A172 (cell line): Measurements from ENCODE around the gene YJEFN3. TPM values are rescaled to one million over a fixed set of nuclear protein-coding genes. Genes with fewer than 3 reads are reported as not detected.

ENCODE experiments used
- DNase-seq: peaks from one replicate; pipeline ENCODE4 v3.0.0-alpha.2; 2015; ENCODE audit warnings: low spot score
- total RNA-seq: library from RNA; depleted of rRNA; stranded (reverse); fragments of >200 nt; shearing (Covaris generic); gene quantifications from 2 replicates; pipeline ENCODE4 v1.2.3, GENCODE V29; 2014

The YJEFN3 gene
- total RNA-seq, 1 experiment from 2014 or later = 0.62 TPM

GRCh38 chr19:19517235-19517619 lies 11.5 kb upstream of the YJEFN3 start:
- DNase-seq = no peak

DNA sequence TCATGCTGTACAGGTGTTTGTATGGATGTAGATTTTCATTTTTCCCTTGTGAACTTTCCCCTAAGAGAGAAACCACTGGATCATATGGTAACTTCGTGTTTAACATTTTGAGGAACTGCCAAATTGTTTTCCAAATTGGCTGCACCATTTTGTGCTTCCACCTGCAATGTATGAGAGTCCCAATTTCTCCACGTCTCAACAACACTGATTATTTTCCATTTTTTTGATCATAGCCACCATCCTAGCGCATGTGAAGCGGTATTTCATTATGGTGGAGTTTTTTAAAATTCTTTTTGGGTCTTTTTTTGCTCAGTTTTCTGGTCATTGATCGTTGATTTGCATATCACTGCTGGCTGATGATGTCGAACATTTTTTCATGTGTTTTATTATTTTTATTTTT lies 7.7 kb upstream of the YJEFN3 start:
- no peak for DNase-seq

- DNase-seq = no peak
These were observed 5.5 kb upstream of the YJEFN3 start for GRCh38 chr19:19523177-19523576.

- DNase-seq = no peak
These were observed 4.7 kb upstream of the YJEFN3 start for GRCh38 chr19:19524053-19524452.

DNA sequence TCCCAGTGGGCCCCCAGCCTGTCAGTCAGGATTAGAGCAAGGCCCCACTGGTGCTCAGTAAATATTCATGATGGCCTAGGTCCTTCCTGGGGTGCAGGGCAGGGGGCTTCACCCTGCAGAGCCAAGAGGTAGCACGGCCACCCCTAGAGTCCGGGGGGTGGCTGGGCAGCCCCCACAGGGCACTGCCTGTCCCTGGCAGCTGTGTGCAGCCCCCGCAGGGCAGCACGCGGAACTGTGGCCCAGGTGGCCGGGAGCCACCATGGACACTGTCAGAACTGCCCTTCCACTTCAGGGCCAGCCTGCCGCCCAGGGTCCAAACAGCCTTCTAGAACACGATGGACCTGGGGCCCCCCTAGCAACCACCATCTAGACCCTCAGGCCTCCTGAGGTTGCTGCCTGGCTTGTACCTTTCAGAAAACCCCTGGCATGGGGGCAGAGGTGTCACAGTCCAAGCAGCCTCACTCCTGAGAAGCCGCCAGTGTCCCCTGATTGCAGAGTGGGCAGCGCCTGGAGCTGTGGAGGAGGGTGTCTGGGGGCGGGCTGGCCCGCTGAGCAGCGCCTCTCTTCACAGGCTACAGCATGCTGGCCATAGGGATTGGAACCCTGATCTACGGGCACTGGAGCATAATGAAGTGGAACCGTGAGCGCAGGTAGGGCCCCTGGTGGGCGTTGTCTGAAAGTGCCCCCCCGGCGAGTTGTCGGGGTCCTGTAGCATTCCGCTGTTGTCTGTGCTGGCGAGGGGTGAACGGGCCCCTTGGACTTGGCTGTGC lies 2.9 kb upstream of the YJEFN3 start:
- no peak for DNase-seq

GRCh38 chr19:19526581-19527370 lies 1.9 kb upstream of the YJEFN3 start:
- DNase-seq = no peak

GRCh38 chr19:19527371-19527656 lies 1.4 kb upstream of the YJEFN3 start:
- no peak for DNase-seq

DNA sequence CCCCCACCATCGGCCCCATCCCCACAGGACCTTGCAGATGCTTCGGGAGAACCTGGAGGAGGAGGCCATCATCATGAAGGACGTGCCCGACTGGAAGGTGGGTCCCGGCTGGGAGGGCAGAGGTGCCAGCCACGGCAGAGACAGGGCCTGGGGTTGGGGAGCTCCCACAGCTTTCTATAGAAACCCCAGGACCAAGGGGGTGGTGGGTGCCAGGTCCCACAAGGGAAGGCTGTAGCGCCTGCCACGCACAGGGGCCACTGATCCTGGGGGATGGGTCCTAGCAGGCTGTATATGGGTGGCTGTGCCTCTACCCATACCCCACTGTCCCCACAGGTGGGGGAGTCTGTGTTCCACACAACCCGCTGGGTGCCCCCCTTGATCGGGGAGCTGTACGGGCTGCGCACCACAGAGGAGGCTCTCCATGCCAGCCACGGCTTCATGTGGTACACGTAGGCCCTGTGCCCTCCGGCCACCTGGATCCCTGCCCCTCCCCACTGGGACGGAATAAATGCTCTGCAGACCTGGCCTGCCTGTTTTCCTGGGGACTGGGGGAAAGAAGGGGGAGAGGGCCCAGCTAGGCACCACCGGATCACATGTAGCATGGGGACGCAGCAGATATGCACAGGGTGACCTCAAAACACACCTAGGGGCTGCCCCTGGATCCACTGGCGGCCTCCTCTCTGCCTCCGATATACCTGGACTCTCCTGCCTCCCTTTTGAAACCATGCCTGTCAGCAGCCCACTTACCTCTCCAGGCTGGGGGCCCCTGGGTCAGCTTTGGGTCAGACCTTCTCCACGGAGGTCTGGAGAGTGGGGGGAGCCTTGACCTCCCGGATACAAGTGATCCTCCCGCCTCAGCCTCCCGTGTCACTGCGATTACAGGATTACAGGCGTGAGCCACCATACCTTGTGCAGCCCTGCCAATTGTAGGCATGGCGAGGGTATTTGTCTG lies 761 bp upstream of the YJEFN3 start:
- no peak for DNase-seq

DNA sequence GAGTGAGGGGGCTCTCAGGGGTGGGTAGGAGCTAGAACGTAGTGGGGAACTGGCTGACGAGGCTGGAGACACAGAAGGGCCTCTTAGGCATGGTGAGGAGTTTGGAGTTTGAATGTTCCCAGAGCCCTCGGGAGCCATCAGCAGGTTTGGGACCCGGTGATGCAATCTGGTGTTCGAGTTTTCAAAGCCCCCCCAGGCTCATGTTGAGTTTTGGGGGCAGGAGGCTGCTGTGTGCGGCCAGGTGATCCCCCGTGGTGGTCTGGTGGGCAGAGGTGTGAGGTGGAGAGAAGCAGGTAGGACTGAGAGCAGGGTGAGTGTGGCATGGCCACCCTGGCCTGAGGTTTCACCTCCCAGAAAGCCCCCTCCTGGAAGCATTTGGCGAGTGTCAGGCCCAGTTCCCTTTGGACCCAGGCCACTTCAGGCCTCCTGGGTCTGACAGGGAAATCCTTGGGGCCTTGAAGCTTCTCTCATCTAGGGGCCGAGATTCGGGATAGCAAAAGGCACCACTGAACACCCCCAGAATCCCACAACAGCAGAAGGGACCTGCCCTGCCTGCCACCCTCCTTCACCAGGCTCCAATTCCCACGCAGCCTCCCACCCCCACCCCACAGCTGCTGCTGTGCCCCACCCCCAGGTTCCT lies 1.2 kb downstream of the YJEFN3 start:
- no peak for DNase-seq

DNA sequence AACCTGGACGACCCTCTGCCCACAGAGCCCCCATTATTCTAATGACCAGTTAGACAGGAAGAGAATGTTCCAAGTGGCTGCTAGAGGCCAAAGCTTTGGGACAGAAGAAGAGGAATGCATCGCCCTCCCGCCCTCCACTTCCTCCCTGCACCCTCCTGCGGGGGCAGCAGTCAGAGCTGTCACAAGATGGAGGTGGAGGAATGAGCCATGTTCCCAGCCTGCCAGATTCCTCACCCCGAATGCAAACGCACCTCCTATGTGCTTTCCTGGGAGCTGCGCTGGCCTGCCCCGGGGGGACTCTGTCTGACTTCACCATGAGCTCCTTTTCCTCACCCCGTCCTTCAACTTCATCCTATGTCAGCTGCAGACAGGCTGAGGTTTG lies 1.7 kb downstream of the YJEFN3 start:
- DNase-seq = no peak

- no peak for DNase-seq
These were observed 2.2 kb downstream of the YJEFN3 start for GRCh38 chr19:19530889-19531288.

- peak; percentile 34 for DNase-seq
These were observed 3.5 kb downstream of the YJEFN3 start for GRCh38 chr19:19531951-19532805.

GRCh38 chr19:19532806-19533701 lies 4.3 kb downstream of the YJEFN3 start:
- no peak for DNase-seq

- DNase-seq = no peak
These were observed 5.1 kb downstream of the YJEFN3 start for GRCh38 chr19:19533841-19534240.

DNA sequence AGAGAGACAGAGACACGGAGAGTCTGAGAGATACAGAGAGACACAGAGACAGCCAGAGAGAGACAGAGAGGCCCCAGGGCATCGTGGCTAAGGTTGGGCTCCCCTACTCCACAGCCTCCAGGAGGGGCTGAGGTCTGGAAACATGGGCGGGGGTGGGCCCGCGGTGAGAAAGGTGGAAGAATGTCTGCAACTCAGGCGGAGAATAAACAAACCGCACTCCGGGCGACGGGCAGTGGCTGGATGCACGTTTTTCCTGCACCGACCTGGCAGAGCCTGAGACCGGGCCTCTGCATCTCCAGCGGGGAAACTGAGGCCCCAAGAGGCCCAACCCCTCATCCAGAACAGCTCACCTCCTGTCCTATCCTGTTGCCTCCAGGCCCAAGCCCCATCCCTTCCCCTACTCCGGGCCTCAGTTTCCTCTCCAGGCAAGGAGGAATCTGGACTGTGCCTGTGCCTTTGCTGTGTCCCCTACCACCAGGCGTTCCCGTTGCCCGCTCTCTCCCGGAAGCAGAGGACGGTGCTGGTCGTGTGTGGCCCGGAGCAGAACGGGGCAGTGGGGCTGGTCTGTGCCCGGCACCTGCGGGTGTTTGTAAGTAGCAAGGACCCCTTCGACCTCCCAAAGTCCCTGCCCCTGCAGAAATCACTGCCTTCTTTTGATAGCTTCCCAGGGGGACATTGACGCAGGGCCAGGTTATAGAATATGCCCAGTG lies 6.0 kb downstream of the YJEFN3 start:
- no peak for DNase-seq

DNA sequence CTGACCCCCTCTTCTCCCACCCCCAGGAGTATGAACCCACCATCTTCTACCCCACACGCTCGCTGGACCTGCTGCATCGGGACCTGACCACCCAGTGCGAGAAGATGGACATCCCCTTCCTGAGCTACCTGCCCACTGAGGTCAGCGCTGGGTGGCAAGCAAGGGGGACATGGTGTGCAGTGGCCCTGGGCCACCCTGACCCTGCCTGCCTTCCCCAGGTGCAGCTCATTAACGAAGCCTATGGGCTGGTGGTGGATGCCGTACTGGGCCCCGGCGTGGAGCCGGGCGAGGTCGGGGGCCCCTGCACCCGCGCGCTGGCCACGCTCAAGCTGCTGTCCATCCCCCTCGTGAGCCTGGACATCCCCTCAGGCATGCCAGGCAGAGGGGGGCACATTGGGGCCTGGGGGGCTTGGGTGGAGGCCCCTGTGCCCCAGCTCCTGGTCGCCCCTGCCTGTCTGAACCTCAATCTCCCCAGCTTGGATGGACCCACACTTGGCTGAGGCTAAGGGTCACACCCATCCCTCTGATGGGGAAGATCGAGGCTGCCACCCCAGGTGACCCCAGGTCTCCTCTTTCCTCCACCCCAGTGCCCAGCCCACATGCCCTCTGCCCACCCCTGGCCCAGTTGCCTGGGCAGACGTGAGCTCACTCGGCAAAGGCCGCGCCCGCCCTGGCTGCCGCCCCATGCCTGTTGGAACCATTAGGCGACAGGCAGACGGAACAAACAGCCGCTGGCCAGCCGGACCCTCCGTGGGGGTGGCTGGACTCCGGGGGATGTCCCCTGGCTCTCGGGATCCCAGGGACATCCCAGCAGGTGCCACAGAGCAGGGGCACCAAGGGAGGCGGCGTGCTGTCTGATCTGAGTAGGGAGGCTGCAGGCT lies 6.8 kb downstream of the YJEFN3 start:
- DNase-seq = no peak

DNA sequence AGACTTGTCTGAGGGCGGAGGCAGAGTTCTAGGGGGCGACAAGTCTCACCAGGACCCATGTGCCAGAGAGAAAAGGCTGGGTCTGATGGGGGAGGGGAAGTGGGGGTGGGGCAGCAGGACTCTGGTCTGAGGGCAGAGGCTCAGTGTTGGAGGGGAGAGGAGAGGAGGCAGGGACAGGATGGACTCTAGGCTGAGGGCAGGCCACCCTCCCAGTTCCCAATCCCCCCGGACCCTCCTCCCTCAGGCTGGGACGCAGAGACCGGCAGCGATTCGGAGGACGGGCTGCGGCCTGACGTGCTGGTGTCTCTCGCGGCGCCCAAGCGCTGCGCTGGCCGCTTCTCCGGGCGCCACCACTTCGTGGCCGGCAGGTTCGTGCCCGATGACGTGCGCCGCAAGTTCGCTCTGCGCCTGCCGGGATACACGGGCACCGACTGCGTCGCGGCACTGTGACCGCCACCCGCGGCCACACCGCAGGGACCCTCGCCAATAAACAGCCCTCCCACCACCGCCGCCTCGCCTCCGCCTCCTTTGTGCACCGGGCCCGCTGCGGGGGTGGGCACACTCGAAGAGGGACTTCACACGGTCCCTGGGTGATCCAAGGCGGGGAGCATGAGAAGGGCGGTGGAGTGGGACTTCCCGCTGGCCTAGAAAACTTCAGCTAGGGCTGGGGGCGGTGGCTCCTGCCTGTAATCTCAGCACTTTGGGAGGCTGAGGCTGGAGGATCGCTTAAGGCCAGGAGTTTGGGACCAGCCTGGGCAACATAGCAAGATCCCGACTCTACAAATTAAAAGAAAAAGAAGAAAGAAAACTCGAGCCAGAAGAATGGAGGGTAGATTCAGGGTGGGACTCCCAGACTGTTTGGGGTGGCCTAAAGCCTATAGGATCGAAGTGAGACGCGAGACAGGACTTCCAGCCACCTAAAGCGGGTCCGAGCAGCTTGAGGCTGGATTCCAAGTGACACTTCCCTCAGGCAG lies 8.7 kb downstream of the YJEFN3 start:
- DNase-seq = no peak
